ENCODE data around the gene TULP1.

The TULP1 gene

DNA sequence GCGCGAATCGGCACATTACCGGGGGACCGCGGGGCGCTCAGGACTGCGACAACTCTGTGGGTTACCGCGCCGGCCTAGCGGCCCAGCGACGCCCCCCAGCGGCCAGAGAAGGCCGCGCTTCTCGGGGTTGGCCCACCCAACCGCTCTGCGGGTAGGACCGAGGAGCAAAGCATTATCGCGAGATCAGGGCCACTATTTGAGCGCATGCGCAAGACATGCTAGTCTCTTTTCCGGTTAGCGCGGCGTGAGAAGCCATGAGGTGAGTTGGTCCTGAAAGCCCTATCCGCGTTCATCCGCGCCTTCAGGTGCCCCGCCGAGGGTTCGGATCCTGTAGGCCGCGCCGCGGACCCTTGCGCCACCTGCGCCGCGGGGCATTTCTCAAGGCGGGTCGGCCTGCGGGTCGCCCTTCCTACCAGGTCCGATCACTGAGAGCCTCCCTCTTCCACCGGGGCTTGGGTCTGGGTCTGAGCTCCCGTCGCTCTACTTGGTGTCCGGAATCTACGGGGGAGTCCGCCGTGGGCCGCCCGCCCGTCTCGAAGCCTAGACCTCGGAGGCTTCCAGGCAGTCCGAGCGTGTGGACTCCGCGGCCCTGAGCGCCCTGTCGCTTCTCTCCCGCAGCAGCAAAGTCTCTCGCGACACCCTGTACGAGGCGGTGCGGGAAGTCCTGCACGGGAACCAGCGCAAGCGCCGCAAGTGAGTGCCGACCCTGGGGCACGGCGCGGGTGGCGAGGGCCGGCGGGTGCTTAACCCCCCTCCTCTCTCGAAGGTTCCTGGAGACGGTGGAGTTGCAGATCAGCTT, 44.3 kb downstream of the TULP1 start, which contains the start of gene RPL10A:
Gene RPL10A (plus strand): TSS at position 221 of the 799 bp plus-strand sequence. CDS start 34 bp downstream, at position 255.
- peak; percentile 97 for DNase-seq (ENCODE audit: low spot score)

DNA sequence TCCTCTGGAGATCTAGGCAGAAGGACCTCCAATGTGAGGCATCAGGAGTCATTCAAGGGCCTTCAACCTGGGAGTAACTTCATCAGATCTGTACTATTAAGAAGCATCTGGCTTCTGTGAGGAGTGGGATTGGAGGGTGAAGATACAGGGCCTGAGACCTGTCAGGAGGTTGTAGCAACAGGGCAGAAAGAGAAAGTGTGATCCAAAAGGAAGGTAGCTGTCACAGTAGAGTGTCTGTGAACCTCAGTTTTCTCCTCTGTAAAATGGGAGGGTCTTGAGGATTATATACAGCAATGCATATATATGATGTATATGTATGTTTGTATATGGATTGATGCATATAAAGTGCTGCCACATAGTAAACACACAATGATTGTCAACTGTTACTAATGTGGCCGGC, 47.0 kb downstream of the TULP1 start:
- no peak for DNase-seq (ENCODE audit: low spot score)

DNA sequence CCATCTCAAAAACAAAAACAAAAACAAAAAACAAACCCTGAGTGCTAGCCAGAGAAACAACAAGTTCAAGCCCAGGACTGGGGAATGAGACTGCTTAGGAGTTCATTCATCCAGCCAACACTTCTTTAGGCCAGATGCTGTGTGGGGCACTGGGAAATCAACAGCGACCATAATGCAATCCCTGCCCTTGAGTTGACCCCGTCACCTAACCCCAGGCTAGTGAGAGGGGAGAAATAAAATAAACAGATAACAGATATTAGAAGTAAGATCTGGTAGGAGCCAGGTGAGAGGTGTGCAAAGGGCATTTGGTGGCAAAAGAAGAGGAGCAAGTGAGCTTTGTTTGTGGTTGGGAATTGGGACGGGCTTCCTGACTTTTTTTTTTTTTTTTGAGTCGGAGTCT, 49.4 kb downstream of the TULP1 start:
- no peak for DNase-seq (ENCODE audit: low spot score)

DNA sequence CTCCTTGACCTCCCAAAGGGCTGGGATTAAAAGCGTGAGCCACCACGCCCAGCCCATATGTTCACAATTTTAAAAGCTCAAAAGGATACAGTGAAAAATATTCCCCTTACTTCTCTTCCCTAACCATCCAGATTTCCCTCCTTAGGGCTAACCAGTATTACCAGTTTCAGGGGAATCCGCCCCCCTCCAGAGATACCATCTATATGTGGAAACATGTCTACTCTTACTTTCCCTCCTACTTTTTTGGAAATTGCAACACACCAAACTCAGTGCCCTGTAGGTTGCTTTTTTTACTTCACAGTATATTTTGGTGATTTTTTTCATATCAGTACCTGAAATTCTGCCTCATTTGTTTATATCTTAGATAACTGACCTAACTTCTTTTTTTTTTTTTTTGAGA, 51.4 kb downstream of the TULP1 start:
- DNase-seq (ENCODE audit: low spot score) = no peak

DNA sequence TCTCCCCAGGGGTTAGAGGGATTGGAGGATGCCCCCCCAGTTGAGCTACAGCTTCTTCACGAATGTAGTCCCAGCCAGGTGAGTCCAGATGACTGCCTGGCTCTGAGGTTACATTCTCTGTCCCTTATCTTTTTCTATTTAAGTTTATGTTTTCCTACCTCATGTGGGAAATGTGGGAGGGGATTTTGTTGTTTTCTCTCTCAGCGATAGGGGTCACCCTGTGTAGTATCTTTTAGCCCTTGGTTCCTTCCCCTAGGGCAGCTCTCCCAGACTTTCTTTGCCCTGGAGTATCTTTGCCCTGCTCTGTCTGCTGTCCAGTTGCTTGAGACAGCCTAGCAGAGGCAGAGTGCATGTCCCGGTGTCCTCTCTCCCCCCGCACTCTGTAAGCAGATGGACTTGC, 54.8 kb downstream of the TULP1 start:
- no peak for DNase-seq (ENCODE audit: low spot score)

DNA sequence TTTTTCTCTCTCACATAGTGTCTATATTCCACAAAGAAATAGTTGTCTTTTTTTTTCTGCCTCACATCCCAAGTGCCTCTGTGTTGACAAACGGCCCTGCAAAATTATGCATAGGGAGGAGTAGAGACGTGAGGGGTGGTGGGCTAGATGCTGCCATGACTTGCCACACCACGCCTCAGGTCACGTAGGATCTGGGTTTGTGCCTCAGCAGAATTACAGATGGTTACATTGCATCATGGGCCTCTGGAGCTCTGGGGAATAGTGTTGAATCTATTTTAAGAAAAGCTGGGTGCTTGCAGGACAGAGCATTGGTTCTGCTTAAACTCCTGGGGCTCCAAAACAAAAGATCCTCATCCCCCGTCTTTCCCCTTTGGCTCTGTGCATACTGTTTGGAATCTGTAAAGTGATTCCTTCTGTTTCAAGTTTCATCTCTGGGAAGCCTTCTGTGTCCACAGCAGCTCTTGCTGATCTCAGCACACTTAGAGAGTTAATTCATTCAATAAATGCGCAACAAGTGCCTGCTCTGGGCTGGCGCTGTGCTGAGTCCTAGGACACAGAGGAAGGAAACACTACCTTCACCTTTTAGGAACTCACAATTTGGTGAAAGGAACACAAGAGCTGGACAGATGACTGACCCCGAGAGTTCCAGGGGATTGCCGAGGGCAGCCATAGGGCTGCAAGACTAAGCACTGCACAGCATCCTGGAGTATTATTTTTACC, 58.1 kb downstream of the TULP1 start:
- no peak for DNase-seq (ENCODE audit: low spot score)

DNA sequence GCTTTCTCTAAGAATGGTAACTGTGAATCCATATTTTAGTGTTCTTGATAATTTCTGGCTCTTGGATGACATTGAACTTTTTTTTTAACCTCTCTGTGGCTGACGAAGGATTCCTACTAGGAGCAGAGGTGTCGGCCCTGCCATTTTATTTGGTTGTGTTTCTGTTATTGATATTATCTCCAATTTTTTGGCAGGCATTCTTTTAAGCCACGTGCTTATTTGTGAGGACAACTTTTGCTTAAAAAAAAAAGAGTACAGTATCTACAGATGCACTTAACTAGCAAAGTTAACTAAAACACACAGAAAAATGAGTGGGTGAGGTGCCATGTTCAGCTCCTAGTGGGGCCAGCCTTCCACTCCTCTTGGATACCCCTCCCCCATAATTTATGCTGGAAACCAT, 59.5 kb downstream of the TULP1 start:
- DNase-seq (ENCODE audit: low spot score) = no peak

DNA sequence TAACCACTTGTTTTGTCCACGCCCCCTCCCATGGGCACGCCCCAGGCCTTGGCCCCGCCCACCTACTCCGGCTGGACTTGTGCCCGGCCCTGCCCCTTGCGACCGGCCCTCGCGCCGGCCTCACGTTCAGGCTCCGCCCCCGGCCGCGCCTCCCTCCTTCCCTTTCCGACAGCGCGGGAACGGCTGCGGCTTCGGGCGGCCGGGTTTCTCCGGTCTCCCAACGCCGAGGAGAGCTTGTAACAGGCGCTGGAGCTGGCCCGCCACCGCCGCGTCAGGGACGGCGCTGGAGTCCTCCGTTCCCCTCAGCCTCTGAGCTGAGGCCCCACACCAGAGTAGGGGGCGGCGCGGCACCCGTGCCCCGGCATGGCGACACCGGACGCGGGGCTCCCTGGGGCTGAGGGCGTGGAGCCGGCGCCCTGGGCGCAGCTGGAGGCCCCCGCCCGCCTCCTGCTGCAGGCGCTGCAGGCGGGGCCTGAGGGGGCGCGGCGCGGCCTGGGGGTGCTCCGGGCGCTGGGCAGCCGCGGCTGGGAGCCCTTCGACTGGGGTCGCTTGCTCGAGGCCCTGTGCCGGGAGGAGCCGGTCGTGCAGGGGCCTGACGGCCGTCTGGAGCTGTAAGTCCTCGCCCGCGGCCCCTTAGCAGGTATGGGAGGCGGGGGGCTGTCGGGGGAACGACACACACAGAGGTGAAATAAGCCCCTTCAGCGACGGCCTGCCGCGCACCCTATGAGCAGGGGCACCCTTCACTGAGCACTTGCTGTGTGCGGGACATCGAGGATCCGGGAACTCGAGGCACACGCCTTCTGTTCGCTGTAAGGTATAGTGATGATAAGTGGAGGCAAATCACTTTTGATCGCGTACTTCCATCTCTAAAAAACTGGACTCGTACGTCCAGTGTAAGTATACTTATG, 60.3 kb downstream of the TULP1 start, which contains the start of gene FANCE:
Gene FANCE (plus strand): TSS at position 156 of the 908 bp plus-strand sequence. CDS start 208 bp downstream, at position 364.
- DNase-seq (ENCODE audit: low spot score) = peak; percentile 93

DNA sequence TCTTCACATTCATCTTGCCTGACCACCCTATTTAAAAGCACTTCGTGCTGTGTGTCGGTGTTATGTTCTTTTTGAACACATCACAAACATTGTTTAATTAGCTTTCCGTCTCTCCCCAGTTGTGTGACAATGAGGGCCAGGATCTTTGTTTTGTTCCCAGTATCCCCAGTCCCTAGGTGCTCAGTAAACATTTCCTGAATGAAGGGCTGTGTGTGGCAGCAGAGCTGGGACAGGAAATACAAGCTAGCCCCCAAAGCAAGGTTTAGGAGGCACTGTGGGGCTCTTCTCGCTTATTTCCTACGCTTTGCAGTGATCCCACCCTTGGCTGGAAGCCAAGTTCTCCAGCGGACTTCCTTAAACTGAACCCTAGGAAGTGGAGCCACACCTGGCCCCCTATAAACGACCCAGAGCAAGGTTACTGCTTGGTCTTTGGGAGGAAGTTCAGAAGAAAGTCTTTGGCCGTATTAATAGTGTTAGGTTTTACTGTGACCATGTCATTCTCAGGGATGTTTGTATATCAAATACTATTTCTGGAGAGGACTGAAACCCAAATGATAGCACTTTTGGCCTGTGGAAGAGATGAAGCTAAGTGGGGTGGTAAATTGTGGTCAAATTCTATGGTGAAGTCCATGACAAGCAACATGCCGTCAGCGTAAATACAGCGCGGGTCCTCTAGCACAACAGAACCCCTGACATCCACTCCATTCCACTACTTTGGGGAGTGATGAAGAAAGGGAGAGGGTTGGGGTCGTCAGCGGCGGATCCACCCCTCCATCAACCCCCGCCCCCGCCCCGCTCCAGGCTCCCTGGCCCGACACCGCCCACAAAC, 61.1 kb downstream of the TULP1 start:
- no peak for DNase-seq (ENCODE audit: low spot score)

DNA sequence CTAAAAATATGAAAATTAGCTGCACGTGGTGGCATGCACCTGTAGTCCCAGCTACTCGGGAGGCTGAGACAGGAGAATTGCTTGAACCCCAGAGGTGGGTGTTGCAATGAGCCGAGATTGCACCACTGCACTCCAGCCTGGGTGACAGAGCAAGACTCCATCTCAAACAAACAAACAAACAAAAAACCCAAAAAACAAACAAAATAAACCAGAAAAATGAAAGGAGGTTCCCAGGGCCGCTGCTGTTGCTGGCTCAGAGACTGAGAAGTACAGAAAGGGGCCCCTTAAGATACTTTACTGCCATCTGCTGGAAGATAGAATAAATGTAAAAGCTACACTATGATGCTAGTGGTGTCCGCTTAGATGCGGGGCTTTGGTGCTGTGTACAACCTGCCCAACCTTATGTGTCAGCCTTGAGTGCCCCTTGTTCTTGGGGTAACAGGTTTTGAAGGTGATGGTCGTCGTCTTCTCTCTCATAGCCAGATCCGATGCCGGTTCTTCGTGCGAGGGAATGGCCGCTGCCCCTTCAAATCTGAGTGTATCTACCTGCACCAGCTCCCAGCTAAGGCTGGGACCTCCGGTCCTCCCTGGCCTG, 63.3 kb downstream of the TULP1 start:
- DNase-seq (ENCODE audit: low spot score) = peak; percentile 72

DNA sequence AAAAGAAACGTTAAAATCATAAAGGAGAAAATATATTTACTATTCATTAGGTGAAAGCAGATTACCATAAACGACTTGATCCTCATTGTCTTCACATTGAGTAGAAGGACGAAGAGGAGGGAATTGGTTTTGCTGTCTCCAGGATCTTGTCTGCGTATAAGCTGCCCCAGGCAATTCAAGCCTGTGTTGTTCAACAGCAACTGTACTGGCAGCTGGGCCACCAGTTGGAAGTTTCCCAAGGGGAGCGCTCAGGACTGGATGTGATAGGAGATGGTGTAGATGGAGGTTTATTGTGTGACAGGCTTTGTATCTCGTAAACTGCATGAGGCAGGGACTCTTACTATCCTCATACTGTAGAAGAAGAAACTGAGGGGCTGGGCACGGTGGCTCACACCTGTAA, 64.5 kb downstream of the TULP1 start:
- no peak for DNase-seq (ENCODE audit: low spot score)

Small RNA genes within 50 kb of the gene (small RNA-seq; reads per million reads assigned to genes)
- gene MIR7111 = 0.03 to 0.09 reads per million in 2 experiments
